ENCODE data around the gene SLC10A7.

The SLC10A7 gene

GRCh38 chr4:146229406-146229805 is 292.3 kb downstream of the SLC10A7 start:
- in situ Hi-C loops (cut with HindIII; ENCODE audit: low sequenced_read_pairs) = no loop called here

- in situ Hi-C loops (cut with HindIII; ENCODE audit: low sequenced_read_pairs) = no loop called here
Observed at GRCh38 chr4:146224326-146224966, 297.3 kb downstream of the SLC10A7 start.

- in situ Hi-C loops (cut with HindIII; ENCODE audit: low sequenced_read_pairs) = no loop called here
Observed at GRCh38 chr4:146222313-146222712, 299.4 kb downstream of the SLC10A7 start.

- in situ Hi-C loops (cut with HindIII; ENCODE audit: low sequenced_read_pairs) = no loop called here
Observed at GRCh38 chr4:146214238-146214637, 307.5 kb downstream of the SLC10A7 start, which contains the start of gene REELD1. Gene REELD1, plus strand, starts transcription at chr4:146214538. Its CDS starts 2,415 bp downstream, at chr4:146216953.

- in situ Hi-C loops (cut with HindIII; ENCODE audit: low sequenced_read_pairs) = no loop called here
Observed at GRCh38 chr4:146212781-146213180, 309.0 kb downstream of the SLC10A7 start.

- in situ Hi-C loops (cut with HindIII; ENCODE audit: low sequenced_read_pairs) = no loop called here
Observed at GRCh38 chr4:146211440-146211839, 310.3 kb downstream of the SLC10A7 start.

- in situ Hi-C loops (cut with HindIII; ENCODE audit: low sequenced_read_pairs) = no loop called here
Observed at GRCh38 chr4:146210890-146211289, 310.9 kb downstream of the SLC10A7 start.

GRCh38 chr4:146207410-146207809 is 314.3 kb downstream of the SLC10A7 start:
- in situ Hi-C loops (cut with HindIII; ENCODE audit: low sequenced_read_pairs) = no loop called here

All from DLD1 (cell line).